GM19193 (cell line): ENCODE results near the gene IL20.

Source experiments
- POLR2A ChIP-seq: IDR thresholded peaks from 4 replicates; pipeline ENCODE4 v1.6.1; 2011; ENCODE audit not compliant: insufficient read depth, insufficient read length; ENCODE audit errors: extremely low read depth

The IL20 gene

DNA sequence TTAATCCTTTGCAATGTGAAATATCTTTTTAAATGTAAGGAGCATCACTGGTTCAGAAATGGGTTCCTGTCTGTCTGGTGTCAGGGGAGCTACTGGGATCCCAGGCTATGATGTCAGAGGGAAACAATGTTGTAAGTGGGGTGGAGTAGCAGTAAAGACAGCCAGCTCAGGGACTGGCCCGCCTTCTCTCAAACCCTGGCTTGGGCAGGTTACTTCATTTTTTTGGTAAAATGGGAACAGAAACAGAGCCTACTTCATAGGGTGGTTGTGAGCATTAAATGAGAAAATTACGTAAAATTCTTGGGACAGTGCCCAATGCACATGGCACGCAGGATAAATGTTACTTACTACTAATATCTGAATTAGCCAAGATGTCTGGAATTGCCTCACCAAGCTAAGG, 30.7 kb upstream of the IL20 start:
- no peak for TF ChIP-seq POLR2A

DNA sequence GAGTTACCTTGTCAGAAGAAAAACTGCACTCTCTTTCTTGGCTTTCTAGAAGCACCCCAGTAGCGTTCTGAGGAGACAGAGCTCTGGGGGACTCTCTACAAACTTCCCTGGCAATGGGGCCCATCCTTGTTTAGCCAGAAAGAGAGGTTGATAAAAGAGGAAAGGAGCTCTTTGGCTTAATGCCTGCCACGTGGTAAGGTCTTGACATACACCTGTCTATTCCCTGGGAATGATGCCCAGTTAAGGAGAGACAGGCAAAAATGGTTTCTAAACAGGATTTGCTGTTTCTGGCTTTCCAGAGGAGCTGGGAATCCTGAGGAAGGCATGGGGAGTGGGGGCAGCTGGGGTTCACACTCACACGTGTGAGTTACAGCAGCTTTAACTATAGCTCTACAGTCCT, 30.2 kb upstream of the IL20 start:
- no peak for TF ChIP-seq POLR2A

DNA sequence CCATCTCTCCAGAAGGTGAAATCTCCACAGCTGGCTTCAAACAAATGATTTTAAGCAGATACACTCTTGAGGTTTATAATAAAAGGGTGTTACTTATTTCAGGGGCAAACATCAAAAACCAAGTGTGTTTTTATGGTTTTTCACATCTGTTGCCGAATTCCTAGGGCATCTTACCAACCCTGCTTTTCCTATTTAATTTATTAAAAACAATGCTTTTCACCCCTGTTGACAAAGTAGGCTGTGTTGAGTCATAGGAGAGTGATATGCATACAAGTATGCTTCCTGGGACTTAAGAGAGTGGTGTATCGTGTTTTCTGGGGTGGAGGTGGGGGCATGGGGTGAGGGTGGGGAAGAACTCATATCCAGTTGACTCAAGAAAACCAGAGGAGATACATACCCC, 29.3 kb upstream of the IL20 start:
- TF ChIP-seq POLR2A = no peak

DNA sequence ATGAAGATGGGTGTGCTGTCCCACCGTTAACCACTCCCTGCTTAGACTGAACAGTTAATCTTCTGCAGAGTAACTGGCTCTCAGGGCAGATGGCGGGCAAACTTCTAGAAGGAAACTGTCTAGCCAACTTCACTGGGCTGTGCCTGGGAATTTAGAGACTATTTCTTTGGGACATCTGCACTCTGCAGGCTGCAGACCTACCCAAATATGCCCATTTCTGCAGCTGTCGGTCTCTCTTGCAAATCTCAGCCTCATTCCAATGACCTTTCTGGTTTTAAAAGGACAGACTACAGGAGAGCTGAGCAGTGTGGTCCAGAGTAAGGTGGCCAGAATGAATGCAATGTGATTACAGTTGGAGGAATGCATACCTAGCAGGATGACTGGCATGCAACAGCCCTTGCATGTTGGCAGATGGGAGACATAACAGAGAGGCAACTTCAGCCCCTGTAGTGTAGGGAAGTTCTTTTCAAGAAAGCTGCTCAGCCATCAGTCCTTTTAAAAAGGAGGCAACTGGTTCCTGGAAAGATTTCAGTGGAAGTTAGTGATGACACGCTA, 26.3 kb upstream of the IL20 start:
- TF ChIP-seq POLR2A = no peak

DNA sequence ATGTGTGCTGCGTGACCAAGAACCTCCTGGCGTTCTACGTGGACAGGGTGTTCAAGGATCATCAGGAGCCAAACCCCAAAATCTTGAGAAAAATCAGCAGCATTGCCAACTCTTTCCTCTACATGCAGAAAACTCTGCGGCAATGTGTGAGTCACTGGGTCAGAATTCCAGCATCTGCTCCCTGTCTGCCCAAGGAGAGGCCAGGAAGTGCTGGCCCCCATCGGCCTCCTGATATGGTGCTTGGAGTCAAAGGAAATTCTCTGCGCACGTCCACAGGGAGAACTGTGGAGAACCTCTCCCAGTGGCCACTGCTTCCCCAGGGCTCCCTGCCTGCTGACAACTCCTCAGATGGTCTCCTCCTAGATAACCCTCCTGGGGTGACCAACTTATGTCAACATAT, 25.6 kb upstream of the IL20 start:
- no peak for TF ChIP-seq POLR2A

DNA sequence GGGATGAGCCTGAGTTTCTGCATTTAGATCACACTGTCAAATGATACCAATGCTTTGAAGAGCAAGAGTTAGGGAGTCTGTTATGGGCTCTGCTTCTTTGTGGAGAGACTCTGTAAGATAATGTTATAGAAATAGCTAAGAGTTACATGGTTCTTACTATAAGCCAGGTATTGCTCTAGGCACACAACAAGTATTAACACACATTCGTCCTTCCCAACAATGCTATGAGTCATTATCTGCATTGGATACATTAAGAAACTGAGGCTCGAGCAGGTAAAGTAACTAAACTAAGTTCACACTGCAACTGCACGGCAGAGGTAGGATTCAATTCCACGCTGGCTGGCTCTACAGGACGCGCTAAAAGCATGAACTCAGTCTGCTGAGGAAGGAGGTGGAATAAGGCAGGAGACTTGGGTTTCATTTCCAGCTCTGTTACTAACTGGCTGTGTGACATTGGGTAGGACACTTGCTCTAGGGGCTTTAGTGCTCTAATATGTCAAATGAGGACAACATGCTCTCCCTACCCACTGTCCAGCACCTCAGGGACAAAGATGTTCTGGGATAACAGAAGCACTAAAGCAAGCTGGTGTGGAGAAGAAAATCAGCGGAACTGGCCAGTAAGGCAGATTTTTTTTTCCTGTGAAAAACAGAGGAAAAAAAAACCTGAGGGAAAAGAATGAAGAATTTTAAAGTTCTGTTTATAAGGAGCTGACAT, 23.7 kb upstream of the IL20 start:
- TF ChIP-seq POLR2A = no peak

DNA sequence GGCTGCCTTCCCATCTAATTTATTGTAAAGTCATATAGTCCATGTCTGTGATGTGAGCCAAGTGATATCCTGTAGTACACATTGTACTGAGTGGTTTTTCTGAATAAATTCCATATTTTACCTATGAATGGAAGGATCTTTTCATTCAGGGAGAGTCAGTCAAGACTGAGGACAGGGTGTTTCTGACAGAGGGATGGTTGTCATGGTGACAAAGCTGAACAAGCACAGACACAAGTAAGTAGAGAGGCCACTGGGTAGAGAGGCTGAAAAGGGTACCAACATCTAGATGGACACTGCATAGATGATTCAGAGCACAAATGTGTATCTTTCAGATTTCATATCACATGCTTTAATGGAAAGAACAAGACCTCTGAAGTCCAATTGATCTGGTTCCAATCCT, 22.6 kb upstream of the IL20 start:
- no peak for TF ChIP-seq POLR2A

DNA sequence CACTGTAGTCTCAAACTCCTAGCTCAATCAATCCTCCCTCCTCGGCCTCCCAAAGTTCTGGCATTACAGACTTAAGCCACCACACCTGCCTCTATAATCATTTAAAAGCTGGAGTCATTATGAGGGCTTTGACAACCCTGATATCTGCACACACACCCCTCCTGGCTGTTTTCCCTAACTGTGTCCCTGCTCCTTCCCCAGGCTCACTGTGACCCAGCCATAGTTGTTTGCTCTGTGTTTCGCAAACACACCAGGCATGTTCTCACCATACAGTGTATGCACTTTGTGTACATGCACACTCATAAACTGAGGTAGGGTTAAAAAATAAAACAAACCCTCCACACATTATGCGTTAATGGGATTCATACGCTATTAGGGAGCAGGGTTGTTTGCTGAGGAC, 21.8 kb upstream of the IL20 start:
- TF ChIP-seq POLR2A = no peak

DNA sequence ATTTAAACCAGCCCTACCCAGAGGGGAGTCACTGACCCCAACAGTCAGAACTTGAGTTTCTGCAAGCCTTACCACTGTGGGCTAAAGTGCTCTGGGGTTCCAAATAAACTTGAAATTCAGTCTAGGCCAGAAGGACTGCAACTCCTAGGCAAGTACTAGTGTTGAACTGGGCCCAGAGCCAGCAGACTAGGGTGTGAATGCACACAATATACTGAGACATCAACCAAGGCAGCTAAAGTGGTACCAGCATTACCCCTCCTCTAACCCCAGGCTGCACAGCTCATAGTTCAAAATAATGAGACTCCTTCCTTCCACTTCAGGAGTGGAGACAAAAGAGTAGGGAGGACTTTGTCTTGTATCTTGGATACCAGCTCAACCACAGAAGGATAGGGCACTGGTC, 18.9 kb upstream of the IL20 start:
- no peak for TF ChIP-seq POLR2A

DNA sequence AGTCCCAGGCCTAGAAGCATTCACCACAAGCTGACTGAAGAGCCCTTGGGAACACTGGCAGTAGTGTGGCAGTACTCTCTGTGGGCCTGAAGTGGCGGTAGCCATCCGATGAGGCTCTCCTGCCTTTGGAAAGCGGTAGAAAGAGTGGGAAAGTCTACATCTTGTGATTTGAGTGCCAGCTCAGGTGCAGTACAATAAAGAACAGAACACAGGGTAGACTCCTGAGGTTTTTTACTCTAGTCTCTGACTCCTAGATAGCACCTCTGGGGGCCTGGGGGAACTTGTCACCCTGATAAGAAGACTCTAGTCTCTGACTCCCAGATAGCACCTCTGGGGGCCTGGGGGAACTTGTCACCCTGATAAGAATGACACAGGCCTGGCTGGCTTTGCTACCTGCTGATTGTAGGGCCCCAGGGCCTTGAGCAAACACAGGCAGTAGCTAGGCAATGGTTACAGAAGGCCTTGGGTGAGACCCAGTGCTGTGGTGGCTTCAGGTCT, 18.0 kb upstream of the IL20 start:
- TF ChIP-seq POLR2A = no peak

DNA sequence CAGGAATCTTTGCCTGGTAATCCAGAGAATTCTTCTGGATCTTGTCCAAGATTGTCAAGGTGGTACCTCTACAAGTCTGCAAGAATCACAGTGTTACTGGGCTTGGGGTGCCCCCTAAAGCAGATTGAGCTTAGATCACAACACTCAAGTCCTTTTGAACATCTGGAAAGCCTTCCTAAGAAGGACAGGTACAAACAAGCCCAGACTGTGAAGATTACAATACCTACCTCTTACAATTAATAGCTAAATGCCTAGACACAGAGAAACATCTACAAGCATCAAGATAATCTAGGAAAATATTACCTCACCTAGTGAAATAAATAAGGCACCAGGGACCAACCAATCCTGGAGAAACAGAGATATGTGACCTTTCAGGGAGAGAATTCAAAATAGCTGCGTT, 17.5 kb upstream of the IL20 start:
- TF ChIP-seq POLR2A = no peak

DNA sequence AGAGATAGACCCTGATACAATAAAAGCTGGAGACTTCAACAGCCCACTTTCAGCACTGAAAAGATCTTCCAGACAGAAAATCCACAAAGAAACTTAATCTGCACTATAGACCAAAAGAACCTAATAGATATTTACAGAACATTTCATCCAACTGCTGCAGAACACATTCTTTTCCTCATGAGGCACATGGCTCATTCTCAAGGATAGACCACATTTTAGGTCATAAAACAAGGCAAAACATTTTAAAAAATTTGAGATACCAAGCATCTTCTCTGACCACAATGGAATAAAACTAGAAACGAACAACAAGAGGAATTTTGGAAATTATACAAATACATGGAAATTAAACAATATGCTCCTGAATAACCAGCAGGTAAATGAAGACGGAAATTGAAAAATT, 15.0 kb upstream of the IL20 start:
- TF ChIP-seq POLR2A = no peak

DNA sequence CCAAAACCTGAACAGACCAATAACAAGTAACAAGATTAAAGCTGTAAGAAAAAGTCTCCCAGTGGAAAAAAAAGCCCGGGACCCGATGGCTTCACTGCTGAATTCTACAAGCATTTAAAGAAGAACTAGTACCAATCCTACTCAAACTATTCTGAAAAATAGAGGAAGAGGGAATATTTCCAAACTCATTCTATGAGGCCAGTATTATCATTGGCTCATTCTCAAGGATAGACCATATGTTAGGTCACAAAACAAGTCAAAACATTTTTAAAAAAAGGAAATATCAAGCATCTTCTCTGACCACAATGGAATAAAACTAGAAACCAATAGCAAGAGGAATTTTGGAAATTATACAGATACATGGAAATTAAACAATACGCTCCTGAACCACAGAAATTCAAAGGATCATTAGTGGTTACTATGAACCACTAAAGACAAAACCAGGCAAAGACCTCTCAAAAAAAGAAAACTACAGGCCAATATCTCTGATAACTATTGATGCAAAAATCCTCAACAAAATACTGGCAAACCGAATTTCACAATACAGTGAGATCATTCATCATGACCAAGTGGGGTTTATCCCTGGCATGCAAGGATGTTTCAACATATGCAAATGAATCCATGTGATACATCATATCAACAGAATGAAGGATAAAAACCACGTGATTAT, 13.9 kb upstream of the IL20 start:
- no peak for TF ChIP-seq POLR2A

DNA sequence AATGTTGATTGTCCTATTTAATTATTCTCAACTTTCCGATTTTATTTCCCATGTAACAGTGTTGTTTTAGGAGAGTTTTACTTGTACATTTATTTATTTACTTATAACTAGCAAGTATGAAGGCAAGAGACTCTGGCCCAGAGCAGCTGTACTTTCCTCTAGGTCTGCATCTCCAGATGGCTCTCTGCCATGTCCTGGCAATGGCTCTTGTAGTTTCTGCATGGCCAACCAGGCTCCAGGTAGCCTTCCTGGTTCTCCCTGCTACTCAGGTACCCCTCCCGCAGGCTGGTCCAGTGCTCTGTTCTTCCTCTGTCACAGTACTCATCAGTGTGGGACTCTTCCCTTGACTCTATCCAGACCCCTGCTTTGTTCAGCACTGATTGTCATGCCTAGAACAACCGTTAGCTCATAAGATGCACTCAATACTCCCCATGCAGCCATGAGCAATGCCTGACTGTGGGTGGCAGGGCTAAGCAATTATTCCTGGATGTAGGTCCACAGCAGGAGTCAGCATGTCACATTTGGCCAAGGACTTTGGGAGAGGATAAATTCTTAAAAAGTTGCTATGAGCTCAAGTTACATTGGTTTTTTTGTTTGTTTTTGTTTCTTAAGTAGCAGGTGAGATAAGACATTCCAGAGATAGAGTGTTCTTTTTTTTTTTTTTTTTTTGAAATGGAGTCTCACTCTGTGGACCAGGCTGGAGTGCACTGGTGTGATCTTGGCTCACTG, 10.9 kb upstream of the IL20 start:
- TF ChIP-seq POLR2A = no peak

DNA sequence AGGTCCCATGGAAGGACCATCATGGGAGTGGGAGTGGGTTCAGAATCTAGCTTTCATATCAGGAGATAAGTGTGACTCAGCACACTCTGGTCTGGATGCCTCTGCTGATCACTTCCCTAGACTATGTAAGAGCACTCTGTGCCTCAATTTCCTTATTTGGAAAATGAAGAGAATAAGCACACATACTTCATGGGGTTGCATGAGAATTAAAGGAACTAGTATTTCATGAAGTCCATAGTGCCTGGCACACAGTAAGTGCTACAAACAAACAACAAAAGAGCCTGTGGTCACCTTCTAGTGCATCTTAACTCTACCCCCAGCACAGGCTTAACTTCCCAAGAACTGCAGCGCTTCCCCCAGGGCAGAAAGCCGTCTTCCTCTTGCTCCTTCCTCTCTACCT, 9.6 kb upstream of the IL20 start:
- no peak for TF ChIP-seq POLR2A
